GM19438 (cell line): ENCODE measurements around the gene SPI1.

Source experiments
- ATAC-seq: cut with Tn5 transposase; IDR thresholded peaks from one replicate; pipeline ENCODE4 v1.9.1; 2021; ENCODE audit warnings: low read depth; ENCODE audit not compliant: unreplicated experiment

Gene SPI1

GRCh38 chr11:47407746-47408590 lies 29.6 kb upstream of the SPI1 start, which contains the start of gene SLC39A13:
Gene SLC39A13 (plus strand): TSS chr11:47408590. CDS start chr11:47410095, 1,505 bp downstream.
- peak; percentile 84 for ATAC-seq

- ATAC-seq: no peak
Observed at GRCh38 chr11:47406896-47407745, 28.8 kb upstream of the SPI1 start.

GRCh38 chr11:47403571-47403970 lies 25.2 kb upstream of the SPI1 start:
- no peak for ATAC-seq

DNA sequence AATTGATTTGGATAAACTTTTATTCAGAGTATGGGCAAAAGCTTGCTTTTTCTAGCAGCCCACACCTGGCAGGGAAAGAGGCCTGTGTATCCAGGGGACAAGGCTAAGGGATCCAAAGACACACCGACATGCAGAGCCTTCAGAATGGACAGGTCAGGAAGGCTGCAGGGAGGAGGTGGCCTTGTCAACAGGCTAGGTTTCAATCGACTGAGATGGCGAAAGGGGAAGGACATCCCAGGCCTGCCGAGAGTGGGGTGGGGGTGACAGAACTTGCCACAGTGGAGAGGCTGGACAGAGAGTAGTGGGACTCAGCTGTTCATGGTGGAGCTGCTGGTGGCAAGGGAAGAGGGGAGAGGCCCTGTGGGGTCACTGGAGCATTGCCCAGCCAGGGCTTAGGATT lies 24.8 kb upstream of the SPI1 start:
- ATAC-seq: no peak

DNA sequence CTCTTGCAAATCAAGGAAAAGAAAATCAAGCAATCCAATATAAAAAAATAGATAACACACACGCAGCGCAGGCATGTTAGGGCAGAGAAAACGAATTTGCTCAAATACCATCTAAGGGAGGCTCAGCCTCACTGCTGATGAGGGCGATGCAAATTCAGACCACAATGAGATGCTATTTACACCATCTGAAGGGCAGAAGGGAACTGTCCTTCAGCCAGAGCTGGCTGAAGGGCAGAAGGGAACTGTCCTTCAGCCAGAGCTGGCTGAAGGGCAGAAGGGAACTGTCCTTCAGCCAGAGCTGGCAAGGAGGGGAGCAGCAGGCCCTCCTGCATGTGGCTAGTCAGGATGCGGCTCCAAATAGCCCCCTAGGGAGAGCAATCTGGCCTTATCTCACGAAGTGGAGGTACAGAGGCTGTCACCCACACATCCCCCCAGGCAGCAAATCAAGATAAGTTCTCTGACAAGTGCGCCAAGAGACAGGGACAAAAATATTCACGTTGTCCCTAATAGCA lies 22.5 kb upstream of the SPI1 start:
- ATAC-seq: peak; percentile 67

- ATAC-seq: peak; percentile 50
Observed at GRCh38 chr11:47399860-47400767, 21.8 kb upstream of the SPI1 start.

- no peak for ATAC-seq
Observed at GRCh38 chr11:47398551-47398950, 20.2 kb upstream of the SPI1 start.

GRCh38 chr11:47398011-47398410 lies 19.7 kb upstream of the SPI1 start:
- ATAC-seq: no peak

- no peak for ATAC-seq
Observed at GRCh38 chr11:47396049-47396320, 17.6 kb upstream of the SPI1 start.

DNA sequence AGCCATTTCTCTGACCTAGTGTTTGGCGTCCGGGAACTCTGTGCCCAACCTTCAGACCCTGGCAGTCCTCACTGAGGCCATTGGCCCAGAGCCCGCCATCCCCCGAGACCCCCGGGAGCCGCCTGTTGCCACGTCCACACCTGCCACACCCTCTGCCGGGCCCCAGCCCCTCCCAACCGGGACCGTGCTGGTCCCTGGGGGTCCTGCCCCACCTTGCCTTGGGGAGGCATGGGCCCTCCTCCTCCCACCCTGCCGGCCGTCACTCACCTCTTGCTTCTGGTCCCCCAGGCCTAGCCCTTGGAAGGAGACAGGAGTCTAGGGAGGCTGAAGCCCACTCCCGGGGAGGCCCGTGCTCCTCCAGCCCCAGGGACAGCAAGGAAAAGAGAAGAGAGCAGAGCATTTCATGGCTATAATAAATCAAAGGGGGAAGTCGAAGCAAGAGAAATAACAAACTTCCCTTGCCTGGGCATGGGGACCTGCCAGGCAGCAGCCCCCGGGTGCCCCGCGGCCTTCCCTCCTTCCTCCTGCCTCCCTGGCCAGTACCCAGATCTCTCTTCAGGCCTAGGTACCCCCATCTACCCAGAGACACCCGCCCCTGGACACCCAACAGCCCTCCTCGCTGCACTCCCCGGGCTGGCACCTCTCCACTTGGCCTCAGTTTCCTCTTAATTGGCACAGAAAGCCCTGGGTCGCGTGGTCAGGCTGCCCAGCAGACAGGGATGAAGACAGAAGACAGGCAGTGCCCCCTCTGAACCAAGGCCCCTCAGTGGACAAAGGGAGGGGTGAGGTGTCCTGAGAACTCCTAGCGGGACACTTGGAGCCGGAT lies 17.1 kb upstream of the SPI1 start:
- ATAC-seq: no peak

DNA sequence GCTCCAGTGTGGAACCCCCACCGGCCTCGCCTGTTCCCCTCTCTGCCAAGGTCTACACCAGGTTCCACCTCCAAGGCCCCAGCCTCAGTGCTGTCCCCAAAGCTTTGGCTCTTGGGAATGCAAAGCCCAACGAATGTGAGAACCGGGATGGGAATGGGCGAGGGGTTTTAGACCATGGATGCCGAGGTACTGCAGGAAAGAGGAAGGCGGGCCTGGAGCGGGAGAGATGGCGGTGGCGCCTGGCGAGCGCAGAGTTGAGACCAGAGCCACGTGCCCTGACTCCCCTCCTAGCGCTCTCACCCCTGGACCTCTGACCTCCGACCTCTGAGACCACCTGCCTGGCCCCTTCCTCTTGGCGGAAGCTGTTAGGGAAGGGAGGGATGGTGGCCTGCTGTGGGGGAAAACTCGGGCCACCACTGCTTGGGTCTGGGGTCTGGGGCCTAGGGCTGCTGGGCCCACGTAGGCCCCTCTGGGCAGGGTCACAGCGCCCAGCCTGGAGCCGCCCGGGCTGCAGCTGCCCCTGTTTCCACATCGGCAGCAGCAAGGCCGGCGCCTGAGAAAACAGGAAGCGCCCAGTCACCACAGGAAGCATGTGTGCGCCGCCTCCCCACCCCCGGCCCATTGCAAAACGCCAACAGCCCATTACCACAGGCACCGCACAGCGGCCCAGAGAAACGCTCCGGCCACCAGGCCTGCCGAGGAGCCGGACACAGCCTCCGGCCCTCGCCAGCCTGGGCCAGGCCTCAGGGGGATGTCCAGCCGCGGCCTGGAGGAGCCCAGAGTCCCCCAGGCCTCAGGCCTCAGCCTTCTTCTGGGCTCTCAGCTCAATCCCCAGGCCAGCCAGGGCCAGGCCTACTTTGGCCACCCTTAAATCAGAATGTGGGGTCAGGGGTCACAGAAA lies 16.2 kb upstream of the SPI1 start:
- ATAC-seq: peak; percentile 55

DNA sequence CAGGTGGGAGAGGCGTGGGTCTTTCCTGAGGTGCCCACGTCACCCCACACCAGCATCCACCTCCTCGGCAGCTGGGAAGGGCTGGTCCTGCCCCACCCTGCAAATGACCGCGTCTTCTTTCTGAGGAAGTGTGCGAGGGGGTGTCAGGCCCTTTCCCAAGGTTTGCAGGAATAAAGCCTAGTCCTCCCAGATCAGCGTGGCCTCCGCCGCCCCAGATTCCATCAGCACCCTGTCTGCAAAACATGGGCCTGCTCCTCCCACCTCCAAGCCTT lies 15.6 kb upstream of the SPI1 start:
- ATAC-seq: no peak

GRCh38 chr11:47393163-47394049 lies 15.1 kb upstream of the SPI1 start:
- ATAC-seq: no peak

GRCh38 chr11:47392546-47393162 lies 14.3 kb upstream of the SPI1 start:
- ATAC-seq: no peak

DNA sequence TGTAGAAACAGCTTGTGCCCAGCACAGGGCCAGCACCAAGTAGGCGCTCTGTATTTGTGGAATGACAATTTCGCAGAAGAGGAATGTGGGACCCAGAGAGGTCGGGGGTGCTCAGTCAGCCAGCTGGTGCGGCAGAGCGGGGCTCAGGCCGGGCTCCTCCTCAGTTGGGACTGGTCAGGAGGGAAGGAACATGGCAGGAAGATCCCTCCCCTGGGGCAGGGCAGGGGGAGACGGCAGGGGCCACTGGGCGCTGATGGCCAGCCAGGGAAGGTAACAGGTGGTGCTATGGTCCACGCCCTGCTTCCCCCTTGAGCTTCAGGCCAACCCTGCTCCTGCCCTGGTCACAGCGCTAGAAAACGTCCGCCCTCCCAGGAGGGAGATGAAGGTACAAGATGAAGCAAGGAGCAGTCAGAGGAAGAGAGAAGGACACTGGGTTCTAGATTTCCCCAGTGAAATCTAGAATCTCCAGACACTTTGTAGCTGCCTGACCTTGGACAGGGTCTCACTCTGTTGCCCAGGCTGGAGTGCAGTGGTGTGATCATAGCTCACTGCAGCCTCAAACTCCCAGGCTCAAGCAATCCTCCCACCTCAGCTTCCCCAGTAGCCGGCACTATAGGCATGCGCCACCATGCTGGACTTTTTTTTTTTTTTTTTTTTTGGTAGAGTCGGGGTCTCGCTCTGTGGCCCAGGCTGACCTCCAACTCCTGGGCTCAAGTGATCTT lies 13.5 kb upstream of the SPI1 start:
- ATAC-seq: no peak

GRCh38 chr11:47391077-47391583 lies 12.8 kb upstream of the SPI1 start:
- no peak for ATAC-seq

GRCh38 chr11:47390422-47390760 lies 12.0 kb upstream of the SPI1 start:
- no peak for ATAC-seq
